K562 (cell line): ENCODE measurements around the gene CRY2. TPM values are rescaled to one million over a fixed set of nuclear protein-coding genes. Genes with fewer than 3 reads are reported as not detected.

Experiments
- ADNP ChIP-seq: fragments of 200-800 bp; sonication (Bioruptor generic); IDR thresholded peaks from 2 replicates; pipeline ENCODE4 v1.6.1; 2016; ENCODE audit warnings: missing genetic modification characterization, missing compliant biosample characterization
- ELK1 ChIP-seq: sonication (generic); formaldehyde crosslinking; IDR thresholded peaks from 2 replicates; pipeline ENCODE4 v1.8.1; 2022; ENCODE audit warnings: missing genetic modification reagents
- ESRRA ChIP-seq: fragments of 450-650 bp; IDR thresholded peaks from 2 replicates; pipeline ENCODE4 v1.6.1; 2014; ENCODE audit warnings: low read depth, mild to moderate bottlenecking, moderate library complexity, borderline replicate concordance
- HDAC1 ChIP-seq, 2 experiments: fragments of 450-650 bp; IDR thresholded peaks; 2 replicates each; pipeline ENCODE4 v1.6.1; 2016 to 2017; ENCODE audit warnings: inconsistent platforms in 1 of 2, mild to moderate bottlenecking in 1 of 2, moderate library complexity in 1 of 2
- KDM5B ChIP-seq: fragments of 200-600 bp; sonication (generic); IDR thresholded peaks from 2 replicates; pipeline ENCODE4 v1.6.1; 2012; ENCODE audit warnings: low read depth, mild to moderate bottlenecking, moderate library complexity, low read length, control low read depth, inconsistent platforms; ENCODE audit not compliant: insufficient replicate concordance
- MGA ChIP-seq: fragments of 450-650 bp; IDR thresholded peaks from 2 replicates; pipeline ENCODE4 v1.6.1; 2016; ENCODE audit warnings: mild to moderate bottlenecking, moderate library complexity
- PHF8 ChIP-seq: fragments of 200-600 bp; sonication (generic); IDR thresholded peaks from 2 replicates; pipeline ENCODE4 v1.6.1; 2012; ENCODE audit warnings: mixed run types, mild to moderate bottlenecking, inconsistent platforms, low read length, moderate library complexity, borderline replicate concordance
- RCOR1 ChIP-seq, 2 experiments: IDR thresholded peaks; 2 replicates each; pipeline ENCODE4 v1.6.1; 2012; ENCODE audit warnings: low read depth in 2 of 2, low read length in 2 of 2, borderline replicate concordance in 1 of 2, improper control_type of control experiment in 1 of 2
- TSC22D4 ChIP-seq: fragments of 450-650 bp; IDR thresholded peaks from 2 replicates; pipeline ENCODE4 v1.6.1; 2016; ENCODE audit warnings: missing genetic modification characterization, missing biosample characterization, control low read depth
- ZHX1 ChIP-seq: fragments of 150-350 bp; conservative IDR thresholded peaks from 2 replicates; pipeline ENCODE4 v1.6.1; 2014; ENCODE audit warnings: low read length
- ZNF644 ChIP-seq: fragments of 200-800 bp; sonication (Bioruptor generic); IDR thresholded peaks from 2 replicates; pipeline ENCODE4 v1.6.1; 2016; ENCODE audit warnings: low read depth, missing genetic modification characterization, missing compliant biosample characterization
- polyA plus RNA-seq, 8 experiments: library from polyadenylated mRNA; depleted of rRNA in 4 of 8; stranded (reverse) in 5 of 8; unstranded in 3 of 8; fragments of >200 nt; fragmentation: Nextera tagmentation in 2 of 8; fragmentation: Illumina TruSeq in 1 of 8; extraction: Ambion mirVana in 2 of 8; extraction: Trizol in 1 of 8; gene quantifications; 2 replicates each; pipeline versions ENCODE4 v1.2.1 to v1.2.3, GENCODE V29; 2011 to 2014; ENCODE audit warnings: inconsistent platforms in 1 of 8, missing spikeins in 1 of 8
- total RNA-seq, 7 experiments: library from RNA; depleted of rRNA in 6 of 7; stranded (reverse); fragments of >200 nt in 6 of 7; fragmentation: Illumina TruSeq in 2 of 7; extraction: Trizol in 2 of 7; gene quantifications; 2 replicates each; pipeline versions ENCODE4 v1.2.1 to v1.2.3, GENCODE V29; 2011 to 2021; ENCODE audit warnings: low replicate concordance in 1 of 7

The CRY2 gene
- total and polyA plus RNA-seq, 9 of the 15 experiments (the other 6 are each of a cell fraction or from before 2014, with no cell fraction given) = 2.3 to 23.9 (median 14.8) TPM

- peak; percentile 66 for TF ChIP-seq MGA
- TF ChIP-seq TSC22D4 (tag) = no peak
- 0 out of 2 replicates have a peak, but pooled peaks have one; percentile 49 for TF ChIP-seq ESRRA
- no peak for TF ChIP-seq ZNF644 (tag)
- 0 out of 4 replicates have a peak, but pooled peaks of 1 of the 2 experiments have one; percentile 27 for TF ChIP-seq RCOR1 (IDR thresholded peaks at IDR 0.05; ENCODE audit: borderline replicate concordance in 1 of 2, low read depth in 2 of 2, low read length in 2 of 2)
- no peak for TF ChIP-seq PHF8
- TF ChIP-seq ELK1 (CRISPR knock-in tag) = no peak
- TF ChIP-seq ADNP (tag) = no peak
- TF ChIP-seq HDAC1 (IDR thresholded peaks at IDR 0.05) = 0 out of 4 replicates have a peak, but pooled peaks of 1 of the 2 experiments have one; percentile 43
- TF ChIP-seq ZHX1 = no peak
- TF ChIP-seq KDM5B = no peak
These were observed 57.1 kb downstream of the CRY2 start (continued) for GRCh38 chr11:45904309-45904915.
